SK-N-SH (cell line): ENCODE data around the gene TLDC2.
"Not testable (repeated sequence)": the region's sequence is repeated elsewhere in the genome, so short reads cannot be mapped to it uniquely, and the experiment has no call there.

Source experiments
- CTCF ChIP-seq: fragments of 200-600 bp; sonication (generic); IDR thresholded peaks from 2 replicates; pipeline ENCODE4 v1.6.1; 2017; ENCODE audit warnings: antibody characterized with exemption, mild to moderate bottlenecking, moderate library complexity
- EP300 ChIP-seq, 2 experiments: IDR thresholded peaks; 2 replicates each; pipeline versions ENCODE4 v1.4.0 to v1.6.1; 2012; ENCODE audit warnings: borderline replicate concordance in 1 of 2, low read depth in 1 of 2, low read length in 1 of 2
- FOXJ3 ChIP-seq: sonication (generic); formaldehyde crosslinking; IDR thresholded peaks from 2 replicates; pipeline ENCODE4 v1.5.1; 2020; ENCODE audit warnings: mild to moderate bottlenecking, missing genetic modification reagents
- GATA2 ChIP-seq: sonication (generic); formaldehyde crosslinking; IDR thresholded peaks from 2 replicates; pipeline ENCODE4 v1.5.0; 2020; ENCODE audit warnings: mild to moderate bottlenecking, missing genetic modification reagents
- MAX ChIP-seq: IDR thresholded peaks from 2 replicates; pipeline ENCODE4 v1.4.0; 2012; ENCODE audit warnings: low read depth
- POLR2AphosphoS5 ChIP-seq: IDR thresholded peaks from 2 replicates; pipeline ENCODE4 v1.6.1; 2012; ENCODE audit warnings: low read depth, low read length
- REST ChIP-seq: IDR thresholded peaks from 2 replicates; pipeline ENCODE4 v1.6.1; 2012; ENCODE audit warnings: mild to moderate bottlenecking, low read depth, low read length, moderate library complexity
- SIN3A ChIP-seq: IDR thresholded peaks from 2 replicates; pipeline ENCODE4 v1.6.1; 2012; ENCODE audit warnings: low read depth, mild to moderate bottlenecking, low read length, moderate library complexity, borderline replicate concordance
- TAF1 ChIP-seq: IDR thresholded peaks from 2 replicates; pipeline ENCODE4 v1.6.1; 2012; ENCODE audit warnings: low read depth, mild to moderate bottlenecking, low read length, moderate library complexity, borderline replicate concordance

- not testable (repeated sequence) for TF ChIP-seq CTCF; MAX; POLR2AphosphoS5; SIN3A; REST; FOXJ3 (CRISPR knock-in tag); EP300 (IDR thresholded peaks at IDR 0.05; ENCODE audit: borderline replicate concordance in 1 of 2, low read depth in 1 of 2, low read length in 1 of 2); TAF1; GATA2
Measured at GRCh38 chr20:36906086-36906485, 30.1 kb downstream of the TLDC2 start.
